GM12872 (cell line): ENCODE results near the gene CCDC149.

ENCODE experiments used
- TF ChIP-seq, protein P1 (sequence below): IDR thresholded peaks from 3 replicates; pipeline ENCODE4 v1.5.1; 2011; ENCODE audit warnings: low read depth, mild to moderate bottlenecking, low read length, moderate library complexity; ENCODE audit not compliant: insufficient read depth

The CCDC149 gene

DNA sequence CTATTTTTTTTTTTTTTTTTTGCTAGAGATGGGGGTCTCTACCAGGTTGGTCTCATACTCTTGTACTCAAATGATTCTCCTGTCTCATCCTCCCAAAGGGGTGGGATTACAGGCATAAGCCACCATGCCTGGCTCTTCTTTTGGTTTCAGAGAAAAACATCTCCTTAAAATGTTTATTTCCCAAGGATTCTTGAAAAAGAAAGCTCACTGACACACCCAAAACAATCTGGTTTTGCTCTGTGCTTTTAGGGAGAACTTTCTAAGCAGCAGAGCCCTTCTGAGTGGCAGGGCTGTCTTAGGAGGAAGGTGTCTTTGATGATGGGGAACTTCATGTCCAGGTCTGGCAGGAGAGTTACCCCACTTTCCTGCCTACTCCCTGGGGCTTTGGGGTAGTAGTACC is 116.2 kb downstream of the CCDC149 start:
- TF ChIP-seq, protein P1, sequence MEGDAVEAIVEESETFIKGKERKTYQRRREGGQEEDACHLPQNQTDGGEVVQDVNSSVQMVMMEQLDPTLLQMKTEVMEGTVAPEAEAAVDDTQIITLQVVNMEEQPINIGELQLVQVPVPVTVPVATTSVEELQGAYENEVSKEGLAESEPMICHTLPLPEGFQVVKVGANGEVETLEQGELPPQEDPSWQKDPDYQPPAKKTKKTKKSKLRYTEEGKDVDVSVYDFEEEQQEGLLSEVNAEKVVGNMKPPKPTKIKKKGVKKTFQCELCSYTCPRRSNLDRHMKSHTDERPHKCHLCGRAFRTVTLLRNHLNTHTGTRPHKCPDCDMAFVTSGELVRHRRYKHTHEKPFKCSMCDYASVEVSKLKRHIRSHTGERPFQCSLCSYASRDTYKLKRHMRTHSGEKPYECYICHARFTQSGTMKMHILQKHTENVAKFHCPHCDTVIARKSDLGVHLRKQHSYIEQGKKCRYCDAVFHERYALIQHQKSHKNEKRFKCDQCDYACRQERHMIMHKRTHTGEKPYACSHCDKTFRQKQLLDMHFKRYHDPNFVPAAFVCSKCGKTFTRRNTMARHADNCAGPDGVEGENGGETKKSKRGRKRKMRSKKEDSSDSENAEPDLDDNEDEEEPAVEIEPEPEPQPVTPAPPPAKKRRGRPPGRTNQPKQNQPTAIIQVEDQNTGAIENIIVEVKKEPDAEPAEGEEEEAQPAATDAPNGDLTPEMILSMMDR, result no peak

DNA sequence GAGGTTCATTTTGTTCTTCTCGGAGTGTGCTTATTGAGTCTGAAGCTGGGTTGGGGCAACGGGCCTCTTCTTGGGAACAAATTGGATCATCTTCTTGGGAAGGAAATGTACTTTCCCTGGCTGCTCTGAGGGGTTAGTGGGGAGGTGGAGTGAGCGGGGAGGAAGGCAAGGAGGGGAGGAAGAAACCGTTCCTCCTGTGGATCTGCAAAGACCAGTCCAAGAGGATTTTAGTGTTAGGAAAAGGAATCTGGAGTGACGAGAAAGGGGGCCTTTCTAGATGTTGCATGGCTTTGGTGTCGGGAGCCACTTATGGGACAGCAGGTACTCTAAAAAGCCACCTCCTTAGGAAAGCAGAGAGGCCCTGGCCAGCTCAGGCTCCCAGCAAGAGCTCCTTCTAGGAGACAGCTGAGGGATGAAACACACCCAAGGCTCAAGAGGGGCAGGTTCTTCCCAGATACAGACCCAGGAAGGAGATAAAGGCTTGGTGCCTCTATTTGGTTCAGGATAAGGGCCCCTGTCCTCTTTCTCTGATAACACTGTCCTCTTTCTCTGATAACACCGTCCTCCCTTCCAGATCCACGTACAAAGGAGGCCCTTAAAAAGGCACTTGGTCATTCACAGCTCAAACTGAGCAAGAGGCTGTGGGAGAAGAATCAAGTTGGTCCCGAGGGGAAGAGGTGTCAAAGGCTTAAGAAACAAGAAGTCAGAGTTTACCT is 117.0 kb downstream of the CCDC149 start:
- TF ChIP-seq, protein P1, result no peak

DNA sequence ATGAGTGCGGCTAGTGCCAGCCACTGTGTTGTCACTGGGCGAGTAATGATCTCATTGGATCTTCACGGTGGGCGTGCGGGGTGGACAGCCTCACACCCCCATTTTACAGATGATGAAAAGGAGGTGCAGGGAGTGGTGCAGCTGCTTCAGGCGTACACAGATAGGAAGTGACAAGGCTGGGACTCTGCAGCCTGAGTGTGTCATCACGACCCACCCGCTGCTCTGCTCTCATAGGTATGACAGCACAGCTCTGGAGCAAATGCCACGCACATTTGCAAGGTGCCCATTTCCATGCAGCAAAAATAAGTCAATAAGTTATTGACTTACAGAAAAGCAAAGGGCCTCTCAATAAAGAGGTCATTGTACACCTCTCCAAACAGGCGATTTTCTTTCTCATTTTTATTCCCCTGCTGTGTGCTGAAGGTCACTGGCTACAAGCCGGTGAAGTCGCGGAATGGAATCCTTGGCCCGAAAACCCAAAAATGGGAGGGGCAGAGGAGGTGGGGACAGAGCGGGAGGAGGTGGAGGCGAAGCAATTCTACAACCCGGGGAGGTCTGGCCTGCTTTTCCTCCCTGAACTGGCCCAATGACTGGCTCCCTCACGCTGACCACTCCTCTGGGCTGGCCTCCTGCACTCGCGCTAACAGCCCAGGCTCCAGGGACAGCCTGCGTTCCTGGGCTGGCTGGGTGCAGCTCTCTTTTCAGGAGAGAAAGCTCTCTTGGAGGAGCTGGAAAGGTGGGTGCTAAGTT is 117.8 kb downstream of the CCDC149 start, which contains the start of gene SOD3:
Gene SOD3, plus strand, starts transcription at position 658 of the 750 bp plus-strand sequence. CDS start 3,949 bp downstream, outside the sequence.
- TF ChIP-seq, protein P1, result no peak

DNA sequence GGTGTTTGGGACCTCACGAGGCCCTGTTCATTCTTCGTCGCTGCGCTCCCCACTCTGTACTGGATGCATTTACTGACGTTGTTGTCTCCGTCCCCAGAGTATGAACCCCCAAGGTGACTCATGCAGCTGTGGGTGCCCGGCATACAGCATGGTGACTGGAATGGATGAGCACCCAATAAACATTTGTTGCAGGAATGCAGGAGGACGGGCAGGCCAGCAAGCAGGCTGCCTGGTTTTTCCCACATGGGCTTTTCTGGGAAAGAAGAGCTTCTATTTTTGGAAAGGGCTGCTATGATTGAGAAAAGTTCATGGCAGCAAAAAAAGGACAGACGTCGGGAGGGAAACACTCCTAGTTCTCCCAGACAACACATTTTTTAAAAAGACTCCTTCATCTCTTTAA is 118.4 kb downstream of the CCDC149 start:
- TF ChIP-seq, protein P1, result no peak

DNA sequence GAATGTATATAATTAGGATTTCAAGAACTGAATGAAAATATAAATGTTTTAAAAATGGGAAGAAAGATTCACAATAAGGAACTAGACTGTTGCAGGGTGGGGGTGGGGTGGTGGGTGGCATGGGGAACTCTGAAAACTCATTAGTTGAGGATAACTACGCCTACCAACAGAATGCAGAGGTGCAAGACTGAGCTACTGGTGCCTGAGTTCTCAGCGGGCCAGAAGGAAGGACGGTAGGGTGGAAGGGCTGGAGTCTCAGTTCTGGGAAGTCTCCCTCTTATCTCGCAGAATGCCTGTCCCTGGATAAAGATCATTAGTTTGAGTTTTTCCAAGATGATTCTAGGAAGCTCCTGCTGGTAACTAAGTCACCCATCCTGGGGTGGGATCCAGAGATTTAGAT is 118.8 kb downstream of the CCDC149 start:
- TF ChIP-seq, protein P1, result no peak

DNA sequence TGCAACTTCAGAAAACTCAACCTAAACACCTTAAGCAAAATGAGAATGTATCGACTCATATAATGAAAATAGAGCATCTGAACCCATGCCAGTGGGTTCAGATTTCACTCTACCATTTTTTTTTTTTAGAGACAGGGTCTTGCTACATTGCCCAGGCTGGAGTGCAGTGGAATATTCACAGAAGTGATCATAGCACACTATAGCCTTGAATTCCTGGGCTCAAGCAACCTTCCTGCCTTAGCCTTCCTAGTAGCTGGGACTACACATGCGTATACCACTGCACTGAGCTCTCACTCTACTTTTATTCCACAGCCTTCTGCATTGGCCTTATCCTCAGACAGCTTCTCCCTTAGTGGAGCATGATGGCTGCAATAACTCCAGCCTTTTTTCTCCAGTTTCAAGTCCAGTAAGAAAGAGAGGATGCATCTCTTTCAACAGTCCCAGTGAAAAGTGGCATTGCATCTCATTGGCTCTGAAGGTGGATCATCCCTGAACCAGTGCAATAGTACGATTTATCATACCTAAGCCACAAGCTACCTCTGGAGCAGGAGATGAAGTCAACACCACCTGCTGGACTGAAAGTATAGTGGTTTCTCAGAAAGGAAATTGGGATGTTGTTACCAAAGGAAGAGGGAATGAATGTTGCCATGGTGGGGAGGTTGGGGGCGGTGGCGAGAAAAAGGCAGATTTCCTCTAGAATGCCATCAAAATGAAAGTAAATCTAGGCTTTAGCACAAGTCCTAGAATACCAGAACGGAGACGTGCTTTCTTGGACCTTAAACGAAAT is 119.4 kb downstream of the CCDC149 start:
- TF ChIP-seq, protein P1, result no peak

DNA sequence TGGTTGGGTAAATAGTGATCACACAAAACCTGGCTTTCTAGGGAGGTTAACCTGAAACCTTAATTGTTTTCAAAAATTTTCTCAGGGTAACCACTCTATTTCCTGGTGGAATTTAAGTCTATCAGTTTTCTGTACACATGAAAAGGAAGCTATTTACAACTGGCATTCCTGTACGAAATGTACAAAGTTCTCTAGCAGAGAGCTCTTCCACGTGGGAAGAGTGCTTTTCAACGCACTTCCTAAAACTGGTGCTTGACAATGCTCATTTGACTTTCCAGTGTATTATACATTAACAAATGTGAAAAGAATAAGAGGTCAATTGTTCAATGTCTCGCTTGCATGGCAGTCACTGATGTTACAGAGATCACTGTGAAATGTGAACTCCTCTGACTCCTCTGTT is 120.3 kb downstream of the CCDC149 start:
- TF ChIP-seq, protein P1, result no peak
